ENCODE measurements around the gene TRMT2A. TPM values are rescaled to one million over a fixed set of nuclear protein-coding genes. Genes with fewer than 3 reads are reported as not detected.
A peak's percentile ranks its signal among the peaks of the same experiment; 100 is the strongest.

The TRMT2A gene
- total RNA-seq, 1 donor from 2014 or later: 24.3 TPM

- peak overlapping the region; percentile 52 for H3K27ac ChIP-seq
Measured at GRCh38 chr22:20083891-20084546, 33.0 kb downstream of the TRMT2A start.

GRCh38 chr22:20083157-20083890 is 33.7 kb downstream of the TRMT2A start:
- H3K27me3 ChIP-seq: no peaks in the 10 kb centered on the region
- peaks cover 56% of the 10 kb centered on the region for H3F3A ChIP-seq (ENCODE audit: low read depth)
- no peak overlapping the region for H2AFZ ChIP-seq (replicated peaks)
- H3K4me3 Mint-ChIP-seq: peak overlapping the region; percentile 58
- H3K4me1 Mint-ChIP-seq: peaks cover 48% of the 10 kb centered on the region
- H3K36me3 ChIP-seq: no peaks in the 10 kb centered on the region
- TF ChIP-seq EZH2 (IDR thresholded peaks at IDR 0.05) (no peak), EZH2phosphoT487 (IDR thresholded peaks at IDR 0.05) (no peak), CTCF (IDR thresholded peaks at IDR 0.05) (no peak)
- no peak for DNase-seq (ENCODE audit: low spot score)
- H3K9ac ChIP-seq: peak overlapping the region; percentile 34
- peaks cover 74% of the 10 kb centered on the region for H4K20me1 ChIP-seq (ENCODE audit: low read depth)
- H3K9me3 ChIP-seq (ENCODE audit: low read depth): no peaks in the 10 kb centered on the region
- peak overlapping the region; percentile 55 for H3K27ac Mint-ChIP-seq
- no peak overlapping the region for H3K4me3 ChIP-seq
- peak overlapping the region; percentile 95 for H3K4me2 ChIP-seq
- no peaks in the 10 kb centered on the region for H3K9me3 Mint-ChIP-seq
- peaks cover 26% of the 10 kb centered on the region for H3K36me3 Mint-ChIP-seq
- H3K27me3 Mint-ChIP-seq (ENCODE audit: insufficient read depth, low read depth): no peaks in the 10 kb centered on the region
- H3K79me2 ChIP-seq (ENCODE audit: low read depth): peaks cover 81% of the 10 kb centered on the region
- peak overlapping the region; percentile 72 for H3K27ac ChIP-seq
- peaks cover 31% of the 10 kb centered on the region for H3K4me1 ChIP-seq

More at GRCh38 chr22:20083891-20084546, 33.0 kb downstream of the TRMT2A start:
- Mint-ChIP-seq H3K27me3 (ENCODE audit: insufficient read depth, low read depth) (no peaks in the 10 kb centered on the region), H3K4me3 (peak overlapping the region; percentile 58), H3K4me1 (peaks cover 48% of the 10 kb centered on the region), H3K9me3 (no peaks in the 10 kb centered on the region), H3K27ac (peak overlapping the region; percentile 55), H3K36me3 (peaks cover 30% of the 10 kb centered on the region)
- H4K20me1 ChIP-seq (ENCODE audit: low read depth): peaks cover 81% of the 10 kb centered on the region
- H3F3A ChIP-seq (ENCODE audit: low read depth): peaks cover 51% of the 10 kb centered on the region
- DNase-seq (ENCODE audit: low spot score): no peak
- no peaks in the 10 kb centered on the region for H3K9me3 ChIP-seq (ENCODE audit: low read depth)
- H3K4me2 ChIP-seq: peak overlapping the region; percentile 95
- no peak overlapping the region for H3K4me3 ChIP-seq
- H3K4me1 ChIP-seq: peaks cover 31% of the 10 kb centered on the region
- no peaks in the 10 kb centered on the region for H3K36me3 ChIP-seq
- H2AFZ ChIP-seq (replicated peaks): no peak overlapping the region
- no peak for TF ChIP-seq CTCF (IDR thresholded peaks at IDR 0.05)
- TF ChIP-seq EZH2 (IDR thresholded peaks at IDR 0.05): no peak
- TF ChIP-seq EZH2phosphoT487 (IDR thresholded peaks at IDR 0.05): no peak
- H3K9ac ChIP-seq: no peak overlapping the region
- H3K27me3 ChIP-seq: no peaks in the 10 kb centered on the region
- H3K79me2 ChIP-seq (ENCODE audit: low read depth): peaks cover 88% of the 10 kb centered on the region

GRCh38 chr22:20080776-20081654 is 36.0 kb downstream of the TRMT2A start:
- H3F3A ChIP-seq (ENCODE audit: low read depth): peaks cover 63% of the 10 kb centered on the region
- Mint-ChIP-seq H3K4me1 (peaks cover 53% of the 10 kb centered on the region), H3K27me3 (ENCODE audit: insufficient read depth, low read depth) (peaks cover 2% of the 10 kb centered on the region), H3K36me3 (peaks cover 8% of the 10 kb centered on the region), H3K9me3 (no peaks in the 10 kb centered on the region), H3K27ac (peak overlapping the region; percentile 84), H3K4me3 (peak overlapping the region; percentile 95)
- H3K4me3 ChIP-seq: peak overlapping the region; percentile 81
- no peaks in the 10 kb centered on the region for H3K9me3 ChIP-seq (ENCODE audit: low read depth)
- H3K4me1 ChIP-seq: peaks cover 31% of the 10 kb centered on the region
- no peak overlapping the region for H2AFZ ChIP-seq (replicated peaks)
- TF ChIP-seq EZH2phosphoT487 (IDR thresholded peaks at IDR 0.05) (no peak), CTCF (IDR thresholded peaks at IDR 0.05) (no peak), EZH2 (IDR thresholded peaks at IDR 0.05) (no peak)
- peak overlapping the region; percentile 95 for H3K4me2 ChIP-seq
- H3K79me2 ChIP-seq (ENCODE audit: low read depth): peaks cover 58% of the 10 kb centered on the region
- DNase-seq (ENCODE audit: low spot score): peak; percentile 68
- no peaks in the 10 kb centered on the region for H3K36me3 ChIP-seq
- peak overlapping the region; percentile 85 for H3K27ac ChIP-seq
- no peaks in the 10 kb centered on the region for H3K27me3 ChIP-seq
- peak overlapping the region; percentile 93 for H3K9ac ChIP-seq
- peaks cover 56% of the 10 kb centered on the region for H4K20me1 ChIP-seq (ENCODE audit: low read depth)
